IMR-90 (cell line): ENCODE results near the gene PCBD1.

Source experiments
- POLR2A ChIP-seq: IDR thresholded peaks from 2 replicates; pipeline ENCODE4 v1.6.1; 2012; ENCODE audit warnings: mild to moderate bottlenecking, low read depth, low read length
- RFX5 ChIP-seq: IDR thresholded peaks from 2 replicates; pipeline ENCODE4 v1.8.0; 2012; ENCODE audit warnings: low read depth, mild to moderate bottlenecking, low read length, moderate library complexity

- TF ChIP-seq POLR2A (no peak), RFX5 (no peak)
Observed at GRCh38 chr10:70937661-70938060, 49.3 kb upstream of the PCBD1 start.
